A673 (cell line): Measurements from ENCODE around the gene ACVR1C.

Experiments
- CTCF ChIP-seq: fragments of 300-800, 200-600 bp; sonication (generic); conservative IDR thresholded peaks from 2 replicates; pipeline ENCODE4 v1.5.1; 2017; ENCODE audit warnings: low read depth, mild to moderate bottlenecking, antibody characterized with exemption, low read length, moderate library complexity, mixed read lengths
- EZH2 ChIP-seq: fragments of 200-600 bp; sonication (generic); IDR thresholded peaks from 2 replicates; pipeline ENCODE4 v1.6.1; 2017; ENCODE audit warnings: borderline replicate concordance, low read depth, mild to moderate bottlenecking, mixed read lengths, antibody characterized with exemption, low read length; ENCODE audit not compliant: poor library complexity, severe bottlenecking

DNA sequence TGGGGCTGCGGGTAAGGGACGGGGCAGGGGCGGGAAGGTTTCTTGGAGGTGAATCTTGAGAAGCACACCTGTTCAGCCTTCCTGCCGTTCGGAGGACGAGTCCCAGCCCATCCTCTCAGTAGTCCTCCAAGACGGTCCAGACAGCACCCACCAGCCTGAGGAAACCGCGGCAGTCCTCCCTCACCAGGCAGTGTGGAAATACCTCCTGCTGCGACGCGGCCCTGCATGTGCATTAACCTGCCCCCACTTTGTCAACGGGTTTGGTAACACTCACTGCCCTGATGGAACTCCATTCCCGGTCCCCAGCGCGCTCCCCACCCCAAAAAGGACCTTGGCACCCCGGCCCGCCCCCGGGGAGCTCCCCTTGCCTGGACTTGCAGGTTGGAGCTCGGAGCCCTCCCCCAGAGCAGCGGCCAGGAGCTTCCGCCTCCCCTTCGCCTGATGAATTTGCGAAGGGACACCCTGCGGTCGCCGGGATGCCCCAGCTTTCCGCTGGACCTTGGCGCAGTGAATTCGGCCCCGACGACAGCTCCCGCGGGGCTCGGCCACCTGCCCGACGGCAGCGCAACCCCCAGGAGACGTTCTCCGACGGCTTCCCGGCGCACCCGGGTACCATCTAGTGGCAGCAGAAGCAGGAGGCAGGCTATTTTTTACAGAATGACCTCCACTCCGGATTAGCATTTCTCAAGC lies 31.5 kb downstream of the ACVR1C start:
- TF ChIP-seq CTCF = peak; percentile 59
- TF ChIP-seq EZH2 = no peak
